GM18951 (cell line): ENCODE measurements around the gene PRPSAP1.

Experiments used
- POLR2A ChIP-seq: IDR thresholded peaks from 4 replicates; pipeline ENCODE4 v1.6.1; 2011; ENCODE audit warnings: mild to moderate bottlenecking; ENCODE audit not compliant: insufficient read length, insufficient read depth; ENCODE audit errors: extremely low read depth
- in situ Hi-C: fragments of 300-500 bp; cut with MboI; formaldehyde crosslinking; loops from one replicate; pipeline ENCODE4 v1.12.0; 2022; ENCODE audit warnings: low sequenced_read_pairs, mixed read lengths, inconsistent platforms; ENCODE audit not compliant: unreplicated experiment

The PRPSAP1 gene

GRCh38 chr17:76337413-76337777 lies 16.3 kb downstream of the PRPSAP1 start:
- in situ Hi-C loops = no loop called here
- TF ChIP-seq POLR2A = no peak

GRCh38 chr17:76336756-76337412 lies 16.8 kb downstream of the PRPSAP1 start:
- TF ChIP-seq POLR2A = no peak
- in situ Hi-C loops = no loop called here

GRCh38 chr17:76335716-76336381 lies 17.9 kb downstream of the PRPSAP1 start:
- no peak for TF ChIP-seq POLR2A
- in situ Hi-C loops = no loop called here

- in situ Hi-C loops = no loop called here
These were observed 19.8 kb downstream of the PRPSAP1 start for GRCh38 chr17:76333673-76334505.

GRCh38 chr17:76331083-76331482 lies 22.6 kb downstream of the PRPSAP1 start:
- in situ Hi-C loops = no loop called here
- no peak for TF ChIP-seq POLR2A

More at GRCh38 chr17:76333673-76334505, 19.8 kb downstream of the PRPSAP1 start:
- TF ChIP-seq POLR2A = no peak

GRCh38 chr17:76329664-76330063 lies 24.1 kb downstream of the PRPSAP1 start:
- no peak for TF ChIP-seq POLR2A
- in situ Hi-C loops = no loop called here

- no peak for TF ChIP-seq POLR2A
- in situ Hi-C loops = no loop called here
These were observed 26.0 kb downstream of the PRPSAP1 start for GRCh38 chr17:76327696-76328095.

GRCh38 chr17:76326306-76326705 lies 27.4 kb downstream of the PRPSAP1 start:
- TF ChIP-seq POLR2A = no peak
- in situ Hi-C loops = no loop called here

GRCh38 chr17:76318586-76318985 lies 35.1 kb downstream of the PRPSAP1 start:
- no peak for TF ChIP-seq POLR2A
- in situ Hi-C loops = no loop called here

GRCh38 chr17:76317535-76317934 lies 36.2 kb downstream of the PRPSAP1 start:
- no peak for TF ChIP-seq POLR2A
- in situ Hi-C loops = no loop called here

- in situ Hi-C loops = no loop called here
- TF ChIP-seq POLR2A = no peak
These were observed 39.1 kb downstream of the PRPSAP1 start for GRCh38 chr17:76314392-76315227.

GRCh38 chr17:76312735-76313134 lies 41.0 kb downstream of the PRPSAP1 start:
- no peak for TF ChIP-seq POLR2A
- in situ Hi-C loops = no loop called here

- in situ Hi-C loops = no loop called here
- no peak for TF ChIP-seq POLR2A
These were observed 44.3 kb downstream of the PRPSAP1 start for GRCh38 chr17:76309461-76309860.
